ENCODE data around the gene ALDH18A1. TPM values are rescaled to one million over a fixed set of nuclear protein-coding genes. Genes with fewer than 3 reads are reported as not detected.

The ALDH18A1 gene
- total RNA-seq, 1 experiment from 2014 or later = 114 TPM

GRCh38 chr10:95579835-95580535 lies 76.5 kb downstream of the ALDH18A1 start:
- H3K27ac ChIP-seq (ENCODE audit: insufficient read length, low read depth, low read length) = no peak overlapping the region
- no peak overlapping the region for H4K8ac ChIP-seq (replicated peaks; ENCODE audit: insufficient read length, low read depth, low read length)
- no peak overlapping the region for H2AK5ac ChIP-seq (ENCODE audit: insufficient read length, low read length)
- Mint-ChIP-seq H3K27ac (no peak overlapping the region), H3K4me1 (no peaks in the 10 kb centered on the region), H3K27me3 (ENCODE audit: low read depth) (peaks cover 5% of the 10 kb centered on the region), H3K36me3 (ENCODE audit: insufficient read depth in 1 of 3, low read depth in 3 of 3) (no peaks in the 10 kb centered on the region), H3K4me3 (no peak overlapping the region), H3K9me3 (no peaks in the 10 kb centered on the region)
- no peak overlapping the region for H4K91ac ChIP-seq (ENCODE audit: insufficient read length, low read depth, low read length)
- H2AFZ ChIP-seq (ENCODE audit: low read length) = no peak overlapping the region
- H3K56ac ChIP-seq (ENCODE audit: insufficient read length, low read depth, low read length) = no peak overlapping the region
- no peaks in the 10 kb centered on the region for H4K20me1 ChIP-seq (ENCODE audit: control insufficient read depth, insufficient read depth, insufficient read length)
- no peaks in the 10 kb centered on the region for H3K79me2 ChIP-seq (ENCODE audit: insufficient read depth, low read length)
- no peaks in the 10 kb centered on the region for H3K23me2 ChIP-seq (ENCODE audit: insufficient read length, low read depth, low read length, poor library complexity, severe bottlenecking)
- no peak overlapping the region for H3K4ac ChIP-seq (ENCODE audit: low read depth, low read length)
- H3K9ac ChIP-seq (ENCODE audit: extremely low read depth, insufficient read length, low read length) = no peak overlapping the region
- WGBS (ENCODE audit: extremely low coverage, insufficient read length, low lambda C conversion rate) = no CpG with 5 or more reads among the region's 2 CpGs
- H3T11ph ChIP-seq (ENCODE audit: low read length) = no peak overlapping the region
- DNase-seq = no peak
- H3K27me3 ChIP-seq (ENCODE audit: insufficient read depth, low read length) = no peaks in the 10 kb centered on the region
- no peak overlapping the region for H2BK12ac ChIP-seq (ENCODE audit: insufficient read length, low read depth, low read length)
- H3K14ac ChIP-seq (ENCODE audit: insufficient read depth, low read length) = no peak overlapping the region
- no peaks in the 10 kb centered on the region for H3K4me1 ChIP-seq (ENCODE audit: insufficient read depth, low read length)
- H4K5ac ChIP-seq (ENCODE audit: insufficient read length, low read depth, low read length) = no peak overlapping the region
- H3K18ac ChIP-seq (ENCODE audit: insufficient read length, low read depth, low read length) = no peak overlapping the region
- H3K4me2 ChIP-seq (ENCODE audit: insufficient read depth, insufficient read length, low read length) = no peak overlapping the region
- no peak overlapping the region for H2BK120ac ChIP-seq (ENCODE audit: low read depth, low read length, poor library complexity, severe bottlenecking)
- TF ChIP-seq CTCF (conservative IDR thresholded peaks at IDR 0.05) = no peak
- H2BK5ac ChIP-seq (ENCODE audit: insufficient read length, low read length) = no peak overlapping the region
- H2BK20ac ChIP-seq (ENCODE audit: low read depth, low read length, poor library complexity, severe bottlenecking) = no peak overlapping the region
- no peaks in the 10 kb centered on the region for H3K9me3 ChIP-seq (ENCODE audit: control insufficient read depth, low read depth, low read length)
- no peak overlapping the region for H3K23ac ChIP-seq (ENCODE audit: insufficient read length, low read depth, low read length)
- no peak overlapping the region for H2BK15ac ChIP-seq (ENCODE audit: low read depth, low read length)
- no peaks in the 10 kb centered on the region for H3K79me1 ChIP-seq (ENCODE audit: insufficient read depth, low read depth, low read length, poor library complexity, severe bottlenecking)

Measured in H9 (cell line).